ENCODE results near the gene PHPT1. TPM values are rescaled to one million over a fixed set of nuclear protein-coding genes. Genes with fewer than 3 reads are reported as not detected.

The PHPT1 gene
- total and polyA plus RNA-seq, 4 donors, result 23.2 to 83.1 (median 42.3) TPM

DNA sequence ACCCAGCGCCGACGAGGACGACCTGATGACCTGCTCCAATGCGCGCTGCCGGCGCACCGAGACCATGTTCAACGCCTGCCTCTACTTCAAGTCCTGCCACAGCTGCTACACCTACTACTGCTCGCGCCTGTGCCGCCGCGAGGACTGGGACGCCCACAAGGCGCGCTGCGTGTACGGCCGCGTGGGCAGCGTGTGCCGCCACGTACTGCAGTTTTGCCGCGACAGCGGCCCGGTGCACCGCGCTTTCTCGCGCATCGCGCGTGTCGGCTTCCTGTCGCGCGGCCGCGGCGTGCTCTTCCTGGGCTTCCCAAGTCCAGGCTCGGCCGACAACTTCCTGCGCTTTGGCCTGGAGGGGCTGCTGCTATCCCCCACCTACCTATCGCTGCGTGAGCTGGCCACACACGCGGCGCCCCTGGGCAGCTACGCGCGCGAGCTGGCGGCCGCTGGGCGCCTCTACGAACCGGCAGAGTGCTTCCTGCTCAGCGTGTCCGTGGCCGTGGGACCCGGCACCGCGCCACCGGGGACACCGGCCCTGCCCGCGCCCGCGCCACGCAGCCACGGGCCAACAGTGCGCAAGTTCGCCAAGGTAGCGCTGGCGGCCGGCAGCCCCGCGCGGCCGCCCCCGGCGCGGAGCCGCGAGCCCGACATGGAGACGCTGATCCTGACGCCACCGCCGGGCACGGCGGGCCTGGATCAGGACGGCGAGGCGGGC lies 2.7 kb upstream of the PHPT1 start:
- Histone ChIP-seq H3K27me3 (ENCODE audit: control insufficient read depth in 4 of 4, insufficient read depth in 4 of 4, low read length in 3 of 4) (no peaks in the 10 kb centered on the region), H3K4me1 (ENCODE audit: control insufficient read depth in 4 of 4, insufficient read depth in 4 of 4, low read length in 3 of 4) (peaks cover 30 to 58% (median 49%) of the 10 kb centered on the region in 4 donors), H3K27ac (ENCODE audit: low read depth in 1 of 2, low read length in 2 of 2) (no peak overlapping the region), H3K36me3 (ENCODE audit: control insufficient read depth in 4 of 4, insufficient read depth in 3 of 4, low read depth in 1 of 4, low read length in 3 of 4) (peaks cover 0 to 2% (median 0%) of the 10 kb centered on the region in 4 donors), H3K9me3 (ENCODE audit: control insufficient read depth in 4 of 4, low read length in 3 of 4) (peaks cover 0 to 3% (median 0%) of the 10 kb centered on the region in 4 donors), H3K4me3 (ENCODE audit: low read depth in 1 of 3, low read length in 3 of 3) (no peak overlapping the region), H3K9ac (ENCODE audit: low read depth in 1 of 2, low read length in 2 of 2) (no peak overlapping the region)
- no peak for DNase-seq (ENCODE audit: low spot score)
- TF ChIP-seq, protein P1, sequence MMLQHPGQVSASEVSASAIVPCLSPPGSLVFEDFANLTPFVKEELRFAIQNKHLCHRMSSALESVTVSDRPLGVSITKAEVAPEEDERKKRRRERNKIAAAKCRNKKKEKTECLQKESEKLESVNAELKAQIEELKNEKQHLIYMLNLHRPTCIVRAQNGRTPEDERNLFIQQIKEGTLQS (IDR thresholded peaks at IDR 0.05), result no peak
- TF ChIP-seq FOXA2 (IDR thresholded peaks at IDR 0.05), result no peak
- TF ChIP-seq GABPA (IDR thresholded peaks at IDR 0.05 in 1 of 2, conservative IDR thresholded peaks at IDR 0.05 in 1 of 2), result no peak
- no peak for TF ChIP-seq SP1 (IDR thresholded peaks at IDR 0.05)
- TF ChIP-seq JUND (IDR thresholded peaks at IDR 0.05), result no peak
- TF ChIP-seq NR2F2 (IDR thresholded peaks at IDR 0.05), result no peak
- TF ChIP-seq, protein P2, sequence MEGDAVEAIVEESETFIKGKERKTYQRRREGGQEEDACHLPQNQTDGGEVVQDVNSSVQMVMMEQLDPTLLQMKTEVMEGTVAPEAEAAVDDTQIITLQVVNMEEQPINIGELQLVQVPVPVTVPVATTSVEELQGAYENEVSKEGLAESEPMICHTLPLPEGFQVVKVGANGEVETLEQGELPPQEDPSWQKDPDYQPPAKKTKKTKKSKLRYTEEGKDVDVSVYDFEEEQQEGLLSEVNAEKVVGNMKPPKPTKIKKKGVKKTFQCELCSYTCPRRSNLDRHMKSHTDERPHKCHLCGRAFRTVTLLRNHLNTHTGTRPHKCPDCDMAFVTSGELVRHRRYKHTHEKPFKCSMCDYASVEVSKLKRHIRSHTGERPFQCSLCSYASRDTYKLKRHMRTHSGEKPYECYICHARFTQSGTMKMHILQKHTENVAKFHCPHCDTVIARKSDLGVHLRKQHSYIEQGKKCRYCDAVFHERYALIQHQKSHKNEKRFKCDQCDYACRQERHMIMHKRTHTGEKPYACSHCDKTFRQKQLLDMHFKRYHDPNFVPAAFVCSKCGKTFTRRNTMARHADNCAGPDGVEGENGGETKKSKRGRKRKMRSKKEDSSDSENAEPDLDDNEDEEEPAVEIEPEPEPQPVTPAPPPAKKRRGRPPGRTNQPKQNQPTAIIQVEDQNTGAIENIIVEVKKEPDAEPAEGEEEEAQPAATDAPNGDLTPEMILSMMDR (IDR thresholded peaks at IDR 0.05; ENCODE audit: low read depth, low read length, missing input control), result no peak
- no peak for TF ChIP-seq TAF1 (conservative IDR thresholded peaks at IDR 0.05)
- TF ChIP-seq, protein P3, sequence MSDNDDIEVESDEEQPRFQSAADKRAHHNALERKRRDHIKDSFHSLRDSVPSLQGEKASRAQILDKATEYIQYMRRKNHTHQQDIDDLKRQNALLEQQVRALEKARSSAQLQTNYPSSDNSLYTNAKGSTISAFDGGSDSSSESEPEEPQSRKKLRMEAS (IDR thresholded peaks at IDR 0.05), result no peak
- TF ChIP-seq, protein P4, sequence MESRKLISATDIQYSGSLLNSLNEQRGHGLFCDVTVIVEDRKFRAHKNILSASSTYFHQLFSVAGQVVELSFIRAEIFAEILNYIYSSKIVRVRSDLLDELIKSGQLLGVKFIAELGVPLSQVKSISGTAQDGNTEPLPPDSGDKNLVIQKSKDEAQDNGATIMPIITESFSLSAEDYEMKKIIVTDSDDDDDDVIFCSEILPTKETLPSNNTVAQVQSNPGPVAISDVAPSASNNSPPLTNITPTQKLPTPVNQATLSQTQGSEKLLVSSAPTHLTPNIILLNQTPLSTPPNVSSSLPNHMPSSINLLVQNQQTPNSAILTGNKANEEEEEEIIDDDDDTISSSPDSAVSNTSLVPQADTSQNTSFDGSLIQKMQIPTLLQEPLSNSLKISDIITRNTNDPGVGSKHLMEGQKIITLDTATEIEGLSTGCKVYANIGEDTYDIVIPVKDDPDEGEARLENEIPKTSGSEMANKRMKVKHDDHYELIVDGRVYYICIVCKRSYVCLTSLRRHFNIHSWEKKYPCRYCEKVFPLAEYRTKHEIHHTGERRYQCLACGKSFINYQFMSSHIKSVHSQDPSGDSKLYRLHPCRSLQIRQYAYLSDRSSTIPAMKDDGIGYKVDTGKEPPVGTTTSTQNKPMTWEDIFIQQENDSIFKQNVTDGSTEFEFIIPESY (IDR thresholded peaks at IDR 0.05), result no peak
- TF ChIP-seq, protein P5, sequence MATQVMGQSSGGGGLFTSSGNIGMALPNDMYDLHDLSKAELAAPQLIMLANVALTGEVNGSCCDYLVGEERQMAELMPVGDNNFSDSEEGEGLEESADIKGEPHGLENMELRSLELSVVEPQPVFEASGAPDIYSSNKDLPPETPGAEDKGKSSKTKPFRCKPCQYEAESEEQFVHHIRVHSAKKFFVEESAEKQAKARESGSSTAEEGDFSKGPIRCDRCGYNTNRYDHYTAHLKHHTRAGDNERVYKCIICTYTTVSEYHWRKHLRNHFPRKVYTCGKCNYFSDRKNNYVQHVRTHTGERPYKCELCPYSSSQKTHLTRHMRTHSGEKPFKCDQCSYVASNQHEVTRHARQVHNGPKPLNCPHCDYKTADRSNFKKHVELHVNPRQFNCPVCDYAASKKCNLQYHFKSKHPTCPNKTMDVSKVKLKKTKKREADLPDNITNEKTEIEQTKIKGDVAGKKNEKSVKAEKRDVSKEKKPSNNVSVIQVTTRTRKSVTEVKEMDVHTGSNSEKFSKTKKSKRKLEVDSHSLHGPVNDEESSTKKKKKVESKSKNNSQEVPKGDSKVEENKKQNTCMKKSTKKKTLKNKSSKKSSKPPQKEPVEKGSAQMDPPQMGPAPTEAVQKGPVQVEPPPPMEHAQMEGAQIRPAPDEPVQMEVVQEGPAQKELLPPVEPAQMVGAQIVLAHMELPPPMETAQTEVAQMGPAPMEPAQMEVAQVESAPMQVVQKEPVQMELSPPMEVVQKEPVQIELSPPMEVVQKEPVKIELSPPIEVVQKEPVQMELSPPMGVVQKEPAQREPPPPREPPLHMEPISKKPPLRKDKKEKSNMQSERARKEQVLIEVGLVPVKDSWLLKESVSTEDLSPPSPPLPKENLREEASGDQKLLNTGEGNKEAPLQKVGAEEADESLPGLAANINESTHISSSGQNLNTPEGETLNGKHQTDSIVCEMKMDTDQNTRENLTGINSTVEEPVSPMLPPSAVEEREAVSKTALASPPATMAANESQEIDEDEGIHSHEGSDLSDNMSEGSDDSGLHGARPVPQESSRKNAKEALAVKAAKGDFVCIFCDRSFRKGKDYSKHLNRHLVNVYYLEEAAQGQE (IDR thresholded peaks at IDR 0.05), result no peak
- TF ChIP-seq RAD21 (IDR thresholded peaks at IDR 0.05), result no peak
- no peak for TF ChIP-seq HNF4A (conservative IDR thresholded peaks at IDR 0.05)
- TF ChIP-seq EGR1 (IDR thresholded peaks at IDR 0.05; ENCODE audit: low read depth in 2 of 2), result no peak
- TF ChIP-seq RXRA (IDR thresholded peaks at IDR 0.05), result no peak
- no peak for TF ChIP-seq FOXA1 (IDR thresholded peaks at IDR 0.05)
- 21% methylated on average over 98 of the region's 98 CpGs for WGBS
